ENCODE measurements around the gene MORN5. TPM values are rescaled to one million over a fixed set of nuclear protein-coding genes. Genes with fewer than 3 reads are reported as not detected.

The MORN5 gene
- total and polyA plus RNA-seq, 9 of the 15 experiments (the other 6 are each of a cell fraction or from before 2014, with no cell fraction given) = not detected

- H3K4me1 ChIP-seq (replicated peaks in 1 of 2; ENCODE audit: control insufficient read depth in 2 of 2, insufficient read depth in 2 of 2, low read length in 2 of 2) = peaks cover 13 to 34% of the 10 kb centered on the region in 2 experiments
- POLR2A ChIA-PET = interaction anchor here (0.6 to 1.2 kb wide), 5 partner anchors 21 to 320 kb away, joined by 3 to 5 read pairs (median 3); no protein-coding TSS in a partner anchor
- CTCF ChIA-PET (ENCODE audit: low intra/inter-chr PET ratio) = interaction anchor here (0.5 kb wide), 1 partner anchor 97 kb away, joined by 3 read pairs; no protein-coding TSS in a partner anchor
- H3K9me3 ChIP-seq (replicated peaks; ENCODE audit: control insufficient read depth, insufficient read depth, low read depth, low read length) = peaks cover 2% of the 10 kb centered on the region; the same call in 1 of the 2 replicates
- H3K27me3 ChIP-seq (ENCODE audit: control insufficient read depth in 2 of 2, insufficient read depth in 2 of 2, low read length in 2 of 2) = peaks cover 2 to 10% of the 10 kb centered on the region in 2 experiments; a peak in 3 of 5 replicates
- no peak overlapping the region for H3K27ac ChIP-seq (ENCODE audit: extremely low read depth, low read depth, low read length)
- ATAC-seq = no peak
- no TSS peak for BruUV-seq (replicated peaks)
- in situ Hi-C loops (cut with MboI) (loop anchor here (10.0 kb wide), 1 partner anchor 1958 kb away; no protein-coding TSS in a partner anchor), intact Hi-C loops (cut with micrococcal nuclease) (no loop called here)
- no peak for FAIRE-seq
- DNase-seq (ENCODE audit: extremely low read depth in 1 of 4, low spot score in 3 of 4) = no peak
- H3K36me3 ChIP-seq (ENCODE audit: control insufficient read depth, insufficient read depth, low read length) = no peaks in the 10 kb centered on the region
- no peaks in the 10 kb centered on the region for H3K9me1 ChIP-seq (ENCODE audit: control insufficient read depth, insufficient read depth, low read length)
- no peak overlapping the region for H3K9ac ChIP-seq (ENCODE audit: insufficient read depth in 1 of 2, low read depth in 2 of 2, low read length in 2 of 2)
- H2AFZ ChIP-seq (ENCODE audit: low read depth, low read length) = peak overlapping the region; percentile 56
- no peak overlapping the region for H3K4me2 ChIP-seq (ENCODE audit: insufficient read depth, low read length)
- H3K4me3 ChIP-seq = no peak overlapping the region
- no peaks in the 10 kb centered on the region for H4K20me1 ChIP-seq (replicated peaks; ENCODE audit: control insufficient read depth, insufficient read depth, low read length)
- H3K79me2 ChIP-seq (ENCODE audit: control insufficient read depth, insufficient read depth, low read length) = no peaks in the 10 kb centered on the region
- 13% methylated on average over 5 of the region's 5 CpGs for WGBS (ENCODE audit: insufficient coverage, low coverage, missing lambda C conversion rate)
- TF ChIP-seq BRCA1 (IDR thresholded peaks at IDR 0.05) (no peak), BRCA1 (CRISPR knock-in tag; IDR thresholded peaks at IDR 0.05) (no peak), SMAD4 (CRISPR knock-in tag; conservative IDR thresholded peaks at IDR 0.05) (no peak), SMC3 (conservative IDR thresholded peaks at IDR 0.05; ENCODE audit: insufficient read depth, low read depth, low read length) (no peak), MXD1 (CRISPR knock-in tag; IDR thresholded peaks at IDR 0.05; ENCODE audit: borderline replicate concordance, poor library complexity, severe bottlenecking) (no peak), RBBP5 (IDR thresholded peaks at IDR 0.05; ENCODE audit: borderline replicate concordance, insufficient read depth, low read length, poor library complexity, severe bottlenecking) (peak; percentile 28), CTCF (IDR thresholded peaks at IDR 0.05 in 2 of 3, conservative IDR thresholded peaks at IDR 0.05 in 1 of 3; ENCODE audit: insufficient read depth in 2 of 3, low read depth in 1 of 3, low read length in 3 of 3) (0 out of 6 replicates have a peak, but pooled peaks of 1 of the 3 experiments have one; percentile 4), STAT5A (IDR thresholded peaks at IDR 0.05; ENCODE audit: borderline replicate concordance, low read length) (no peak), PTBP1 (IDR thresholded peaks at IDR 0.05; ENCODE audit: low read depth, low read length) (no peak), JUND (IDR thresholded peaks at IDR 0.05; ENCODE audit: borderline replicate concordance, low read depth, low read length) (no peak), JUND (tag; IDR thresholded peaks at IDR 0.05; ENCODE audit: borderline replicate concordance, low read depth, low read length) (no peak), XRCC4 (IDR thresholded peaks at IDR 0.05; ENCODE audit: extremely low read depth, insufficient read depth, insufficient read length) (no peak), RERE (CRISPR knock-in tag; IDR thresholded peaks at IDR 0.05; ENCODE audit: borderline replicate concordance) (no peak), CC2D1A (IDR thresholded peaks at IDR 0.05) (no peak), EGR1 (conservative IDR thresholded peaks at IDR 0.05) (0 out of 2 replicates have a peak, but pooled peaks have one; percentile 8)
These were observed 63.1 kb downstream of the MORN5 start for GRCh38 chr9:122222791-122223190.

All from K562 (cell line).